ACHN (cell line): ENCODE data around the gene NFIX.
"Not testable (repeated sequence)": the region's sequence is repeated elsewhere in the genome, so short reads cannot be mapped to it uniquely, and the experiment has no call there.

Source experiments
- DNase-seq: peaks from one replicate; pipeline ENCODE4 v3.0.0-alpha.2; 2015
- in situ Hi-C: cut with HindIII; loops from 2 replicates; pipeline ENCODE4 v1.10.0; 2017; ENCODE audit warnings: low sequenced_read_pairs, low pct_ligation_motif_present, low pct_unique_long_range_greater_than_20kb

NFIX gene

GRCh38 chr19:12994701-12995595, at the start of gene NFIX:
NFIX (plus strand) TSS chr19:12995475; CDS start chr19:12995838, 363 bp downstream.
- in situ Hi-C loops, result no loop called here
- DNase-seq, result peak; percentile 60

GRCh38 chr19:12945479-12946091, 49.7 kb upstream of the NFIX start, which contains the start of gene RAD23A:
RAD23A (plus strand) TSS chr19:12945862; CDS start chr19:12945949, 87 bp downstream.
- peak; percentile 96 for DNase-seq
- in situ Hi-C loops, result no loop called here

GRCh38 chr19:12946092-12946721, 49.1 kb upstream of the NFIX start:
- in situ Hi-C loops, result no loop called here
- DNase-seq, result peak; percentile 78

GRCh38 chr19:12946731-12947496, 48.4 kb upstream of the NFIX start:
- no peak for DNase-seq
- in situ Hi-C loops, result no loop called here

- in situ Hi-C loops, result no loop called here
Observed at GRCh38 chr19:12947702-12948611, 47.3 kb upstream of the NFIX start.

GRCh38 chr19:12948612-12949362, 46.5 kb upstream of the NFIX start:
- no peak for DNase-seq
- in situ Hi-C loops, result no loop called here

More at GRCh38 chr19:12947702-12948611, 47.3 kb upstream of the NFIX start:
- DNase-seq, result no peak

GRCh38 chr19:12949363-12950283, 45.7 kb upstream of the NFIX start:
- DNase-seq, result no peak
- in situ Hi-C loops, result no loop called here

- in situ Hi-C loops, result not testable (repeated sequence)
Observed at GRCh38 chr19:12952050-12952449, 43.2 kb upstream of the NFIX start.

GRCh38 chr19:12952488-12953137, 42.7 kb upstream of the NFIX start:
- in situ Hi-C loops, result no loop called here
- peak; percentile 19 for DNase-seq

More at GRCh38 chr19:12952050-12952449, 43.2 kb upstream of the NFIX start:
- DNase-seq, result not testable (repeated sequence)

GRCh38 chr19:12953138-12953798, 42.0 kb upstream of the NFIX start:
- no peak for DNase-seq
- in situ Hi-C loops, result no loop called here

- DNase-seq, result no peak
- in situ Hi-C loops, result no loop called here
Observed at GRCh38 chr19:12953799-12954611, 41.3 kb upstream of the NFIX start.

GRCh38 chr19:12954612-12954962, 40.7 kb upstream of the NFIX start:
- in situ Hi-C loops, result no loop called here

GRCh38 chr19:12955575-12955974, 39.7 kb upstream of the NFIX start:
- in situ Hi-C loops, DNase-seq: not testable (repeated sequence)

More at GRCh38 chr19:12954612-12954962, 40.7 kb upstream of the NFIX start:
- DNase-seq, result no peak

GRCh38 chr19:12955996-12956395, 39.3 kb upstream of the NFIX start:
- in situ Hi-C loops, result no loop called here
- no peak for DNase-seq
